ENCODE results near the gene PLIN5.

PLIN5 gene

GRCh38 chr19:4492337-4493103, 42.5 kb downstream of the PLIN5 start:
- no peak for DNase-seq (ENCODE audit: low read depth in 1 of 2, low spot score in 1 of 2)

DNA sequence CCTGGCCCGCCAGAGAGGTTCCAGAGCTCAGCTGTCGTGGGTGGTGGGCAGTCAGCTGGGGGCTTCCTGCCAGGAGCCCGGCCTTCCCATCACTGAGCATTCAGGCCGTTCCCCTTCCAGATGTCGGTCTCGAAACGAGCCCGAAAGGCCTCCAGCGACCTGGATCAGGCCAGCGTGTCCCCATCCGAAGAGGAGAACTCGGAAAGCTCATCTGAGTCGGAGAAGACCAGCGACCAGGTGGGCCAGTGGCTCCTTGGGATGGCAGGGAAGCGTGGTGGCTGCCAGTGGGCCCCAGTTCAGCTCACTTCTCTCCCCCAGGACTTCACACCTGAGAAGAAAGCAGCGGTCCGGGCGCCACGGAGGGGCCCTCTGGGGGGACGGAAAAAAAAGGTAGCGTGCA, 43.6 kb downstream of the PLIN5 start:
- DNase-seq (ENCODE audit: low read depth in 1 of 2, low spot score in 1 of 2): no peak

DNA sequence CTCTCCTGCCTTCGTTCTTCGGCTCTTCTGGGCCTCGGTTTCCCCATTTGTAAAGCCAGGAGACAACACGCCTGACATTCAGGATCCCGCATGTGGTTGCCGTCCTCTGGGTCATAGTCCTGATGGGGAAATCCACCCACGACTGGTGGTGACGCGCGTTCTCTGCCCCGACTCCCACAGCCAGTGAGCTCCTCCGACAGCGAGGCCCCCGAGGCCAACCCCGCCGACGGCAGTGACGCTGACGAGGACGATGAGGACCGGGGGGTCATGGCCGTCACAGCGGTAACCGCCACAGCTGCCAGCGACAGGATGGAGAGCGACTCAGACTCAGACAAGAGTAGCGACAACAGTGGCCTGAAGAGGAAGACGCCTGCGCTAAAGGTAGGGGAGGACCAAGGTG, 46.5 kb downstream of the PLIN5 start:
- no peak for DNase-seq (ENCODE audit: low read depth in 1 of 2, low spot score in 1 of 2)

- DNase-seq (ENCODE audit: low read depth in 1 of 2, low spot score in 1 of 2): no peak
These were observed 47.5 kb downstream of the PLIN5 start for GRCh38 chr19:4487572-4487971.

DNA sequence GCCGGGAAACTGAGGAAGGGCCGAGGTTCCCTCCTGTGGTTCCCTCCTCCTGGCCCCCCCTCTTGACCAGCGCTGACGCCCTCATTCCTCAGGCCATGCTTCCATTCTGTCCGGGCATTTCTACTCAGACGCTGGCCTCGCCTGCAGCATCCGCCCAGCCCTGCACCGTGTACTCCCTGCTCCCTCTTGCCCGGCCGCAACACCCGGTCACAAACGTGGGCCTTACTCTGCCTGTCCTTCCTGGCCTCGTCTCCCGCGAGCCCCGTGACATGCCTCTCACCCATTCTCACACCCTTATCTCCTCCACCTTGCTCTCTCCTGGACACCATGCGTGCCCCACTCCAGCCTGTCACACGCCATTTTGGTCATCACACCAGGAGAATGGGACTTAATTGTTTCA, 51.6 kb downstream of the PLIN5 start:
- no peak for DNase-seq (ENCODE audit: low read depth in 1 of 2, low spot score in 1 of 2)

DNA sequence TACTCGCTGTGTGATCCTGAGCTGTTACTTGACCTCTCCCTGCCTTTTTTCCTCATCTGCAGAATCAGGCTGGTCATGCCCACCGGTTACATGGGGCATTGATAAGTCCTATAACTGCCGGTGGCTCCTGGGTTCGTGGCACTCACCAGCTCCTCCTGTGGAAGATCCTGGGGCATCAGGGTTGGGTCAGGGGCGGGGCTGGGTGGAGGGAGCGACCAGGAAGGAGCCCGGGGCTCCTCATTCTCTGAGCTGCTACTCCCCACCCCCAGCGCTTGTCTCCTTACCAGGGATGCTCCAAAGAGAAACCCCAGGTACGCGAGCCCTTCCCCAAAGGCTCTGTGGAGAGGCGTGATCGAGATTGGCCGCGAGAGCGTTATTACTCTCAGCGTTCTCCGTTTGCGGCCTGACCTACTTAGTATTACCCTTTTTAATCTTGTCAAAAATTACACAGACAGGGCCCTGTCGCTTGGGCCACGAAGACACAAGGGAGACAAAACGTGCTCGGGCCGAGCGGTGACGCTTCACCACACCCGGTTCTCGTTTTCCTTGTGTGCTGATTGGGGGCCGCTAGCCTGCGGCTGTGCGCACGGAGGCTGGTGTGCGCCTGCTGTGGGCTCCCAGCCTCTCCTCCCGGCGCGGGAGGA, 52.2 kb downstream of the PLIN5 start:
- no peak for DNase-seq (ENCODE audit: low read depth in 1 of 2, low spot score in 1 of 2)

- no peak for DNase-seq (ENCODE audit: low read depth in 1 of 2, low spot score in 1 of 2)
These were observed 57.8 kb downstream of the PLIN5 start for GRCh38 chr19:4477034-4477801.

DNA sequence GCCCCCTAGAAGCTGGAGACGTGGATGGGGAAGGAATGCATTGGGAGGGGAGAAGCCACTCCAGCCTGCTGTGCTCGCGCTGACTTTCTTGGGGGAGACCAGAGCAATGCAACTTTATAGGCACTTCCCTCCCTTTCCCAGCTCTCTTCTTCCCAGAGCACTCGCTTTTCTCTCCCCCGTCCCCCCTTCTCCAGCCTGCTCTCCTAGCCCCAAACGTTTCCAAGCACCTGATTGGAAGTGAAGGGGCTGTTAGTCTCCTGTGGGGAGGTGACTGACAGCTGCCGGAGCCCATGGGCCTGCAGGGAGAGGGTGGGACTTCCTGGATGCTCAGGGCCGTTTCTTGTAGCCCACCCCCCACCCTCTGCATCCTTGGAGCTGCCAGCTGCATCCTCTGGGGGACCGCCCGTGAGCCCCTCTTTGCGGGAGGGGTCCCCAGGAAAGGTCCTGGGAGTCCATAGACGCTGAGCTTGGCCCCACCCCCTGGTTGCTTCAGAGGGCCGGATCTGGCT, 60.5 kb downstream of the PLIN5 start:
- no peak for DNase-seq (ENCODE audit: low read depth in 1 of 2, low spot score in 1 of 2)

- DNase-seq (ENCODE audit: low read depth in 1 of 2, low spot score in 1 of 2): no peak
These were observed 61.1 kb downstream of the PLIN5 start for GRCh38 chr19:4473763-4474513.

DNA sequence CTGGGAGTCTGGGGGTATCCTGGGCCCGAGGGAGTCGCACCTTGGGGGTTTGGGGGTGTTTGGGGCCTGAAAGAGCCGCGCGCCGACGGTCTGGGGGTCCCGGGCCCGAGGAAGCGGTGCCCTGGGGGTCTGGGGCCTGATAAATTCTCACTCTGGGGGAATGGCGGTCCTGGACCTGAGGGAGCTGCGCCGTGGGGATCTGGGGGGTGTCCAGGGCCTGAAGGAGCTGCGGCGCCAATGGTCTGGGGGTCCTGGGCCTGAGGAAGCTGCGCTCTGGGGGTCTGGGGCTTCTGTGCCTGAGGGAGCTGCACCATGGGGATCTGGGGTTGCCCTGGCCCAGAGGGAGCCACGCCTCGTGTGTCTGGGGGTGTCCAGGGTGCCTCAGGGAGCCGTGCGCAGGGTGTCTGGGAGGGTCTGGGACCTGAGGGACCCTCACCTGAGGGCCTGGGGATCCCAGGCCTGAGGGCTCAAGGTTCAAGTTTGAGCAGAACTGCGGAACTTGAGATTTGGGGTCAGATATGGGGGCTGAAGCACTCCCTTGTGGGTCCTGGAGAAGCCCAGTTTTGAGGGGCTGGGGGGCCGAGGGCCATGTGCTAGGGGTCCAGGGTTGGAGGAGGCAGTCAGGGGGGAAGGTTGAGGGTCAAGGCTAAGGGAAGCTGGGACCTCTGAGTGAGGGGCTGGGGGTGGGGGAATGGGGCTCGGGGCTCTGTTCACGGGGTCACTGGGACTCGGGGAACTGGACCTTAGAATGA, 61.8 kb downstream of the PLIN5 start:
- no peak for DNase-seq (ENCODE audit: low read depth in 1 of 2, low spot score in 1 of 2)

Measured in stimulated activated CD4-positive, alpha-beta T cell treated with anti-CD3 and anti-CD28 coated beads, Interleukin-15, amount 100 ng/mL, for 1 hour (primary cell).